K562 (cell line): ENCODE measurements around the gene SLC4A4. TPM values are rescaled to one million over a fixed set of nuclear protein-coding genes. Genes with fewer than 3 reads are reported as not detected.

ENCODE experiments used
- ATAC-seq: fragments of 200-7000 bp; cut with Tn5 transposase; 3 replicates; pipeline ENCODE4 v1.9.1; 2020; ENCODE audit warnings: moderate library complexity
- BruUV-seq: library from RNA; stranded (reverse); fragments of 400-500 nt; replicated peaks from 2 replicates; lab custom pipeline; 2021; lab: Mats Ljungman, UMichigan
- CTCF ChIA-PET: fragments of 300-600 bp; formaldehyde crosslinking; extraction: SDS; loops from one replicate; lab custom pipeline; 2021; ENCODE audit warnings: low intra/inter-chr PET ratio; lab: Yijun Ruan, JAX
- POLR2A ChIA-PET: fragments of 300-600, 350-650 bp; sonication (Branson Sonifier 250); formaldehyde crosslinking; extraction: SDS; loops from one replicate; lab custom pipeline; 2021; ENCODE audit warnings: antibody characterized with exemption, inconsistent platforms; lab: Yijun Ruan, JAX
- DNase-seq, 4 experiments: peaks; one replicate each; pipeline versions ENCODE4 v3.0.0 to v3.0.0-alpha.2; 2011 to 2018; ENCODE audit warnings: low spot score in 3 of 4, mixed read lengths in 3 of 4; ENCODE audit errors: extremely low read depth in 1 of 4
- FAIRE-seq: peaks from 2 replicates; lab custom pipeline; 2011; peaks lifted over from hg19 to GRCh38; lab: Jason Lieb, UNC
- H2AFZ ChIP-seq: 2 replicates; pipeline ENCODE4 v1.6.0; 2011; ENCODE audit warnings: low read depth, low read length, control low read depth, inconsistent platforms
- H3K27ac ChIP-seq: fragments of 200-600 bp; 3 replicates; pipeline ENCODE4 v1.8.0; 2011; ENCODE audit warnings: low read depth, mild to moderate bottlenecking, control low read depth, inconsistent platforms, low read length, moderate library complexity, mixed read lengths; ENCODE audit errors: extremely low read depth
- H3K27me3 ChIP-seq, 2 experiments: fragments of 300-600 bp in 1 of 2; 2 replicates in 1 of 2; 3 replicates in 1 of 2; pipeline versions ENCODE4 v1.6.0 to v1.8.0; 2011; ENCODE audit warnings: inconsistent platforms in 2 of 2, low read length in 2 of 2, mild to moderate bottlenecking in 1 of 2, mixed read lengths in 1 of 2, moderate library complexity in 1 of 2; ENCODE audit not compliant: control insufficient read depth in 2 of 2, insufficient read depth in 2 of 2
- H3K36me3 ChIP-seq: fragments of 300-600 bp; 3 replicates; pipeline ENCODE4 v1.8.0; 2011; ENCODE audit warnings: mild to moderate bottlenecking, low read length, inconsistent platforms; ENCODE audit not compliant: control insufficient read depth, insufficient read depth
- H3K4me1 ChIP-seq, 2 experiments: fragments of 200-600 bp in 1 of 2; replicated peaks in 1 of 2; 2 replicates in 1 of 2; 3 replicates in 1 of 2; pipeline versions ENCODE4 v1.5.1 to v1.8.0; 2011; ENCODE audit warnings: inconsistent platforms in 2 of 2, low read length in 2 of 2, mild to moderate bottlenecking in 1 of 2, mixed read lengths in 1 of 2, moderate library complexity in 1 of 2; ENCODE audit not compliant: control insufficient read depth in 2 of 2, insufficient read depth in 2 of 2
- H3K4me2 ChIP-seq: 2 replicates; pipeline ENCODE4 v1.6.1; 2011; ENCODE audit warnings: low read length, control low read depth, inconsistent platforms, mixed read lengths; ENCODE audit not compliant: insufficient read depth
- H3K4me3 ChIP-seq: fragments of 200-600 bp; sonication (generic), shearing (Covaris generic); 2 replicates; pipeline ENCODE4 v1.5.1; 2016; ENCODE audit warnings: control low read depth, inconsistent platforms
- H3K79me2 ChIP-seq: fragments of 200-600 bp; 3 replicates; pipeline ENCODE4 v1.8.0; 2011; ENCODE audit warnings: low read length, inconsistent platforms; ENCODE audit not compliant: control insufficient read depth, insufficient read depth
- H3K9ac ChIP-seq, 2 experiments: 2 replicates each; pipeline versions ENCODE4 v1.6.0 to v1.6.1; 2011; ENCODE audit warnings: low read depth in 2 of 2, low read length in 2 of 2, control low read depth in 1 of 2, inconsistent platforms in 1 of 2, mild to moderate bottlenecking in 1 of 2, mixed read lengths in 1 of 2; ENCODE audit not compliant: insufficient read depth in 1 of 2
- H3K9me1 ChIP-seq: one replicate; pipeline ENCODE4 v1.6.0; 2011; ENCODE audit warnings: inconsistent platforms, mild to moderate bottlenecking, low read length, moderate library complexity; ENCODE audit not compliant: control insufficient read depth, insufficient read depth
- H3K9me3 ChIP-seq: replicated peaks from 2 replicates; pipeline ENCODE4 v1.5.1; 2011; ENCODE audit warnings: low read depth, low read length, inconsistent platforms; ENCODE audit not compliant: control insufficient read depth, insufficient read depth
- H4K20me1 ChIP-seq: replicated peaks from 2 replicates; pipeline ENCODE4 v1.6.1; 2011; ENCODE audit warnings: low read length, inconsistent platforms, mixed read lengths; ENCODE audit not compliant: control insufficient read depth, insufficient read depth
- CHCHD3 ChIP-seq: fragments of 250-450 bp; sonication (Bioruptor Pico); IDR thresholded peaks from 2 replicates; pipeline ENCODE4 v2.1.2; 2022; ENCODE audit warnings: mild to moderate bottlenecking
- DNMT1 ChIP-seq: fragments of 450-650 bp; IDR thresholded peaks from 2 replicates; pipeline ENCODE4 v1.6.1; 2016; ENCODE audit warnings: antibody characterized with exemption, mild to moderate bottlenecking
- GATA2 ChIP-seq: sonication (generic); formaldehyde crosslinking; IDR thresholded peaks from 2 replicates; pipeline ENCODE4 v1.4.0; 2020; ENCODE audit warnings: mild to moderate bottlenecking, missing genetic modification reagents
- HNRNPH1 ChIP-seq: fragments of 200-400 bp; formaldehyde crosslinking; optimal IDR thresholded peaks from 2 replicates; pipeline ENCODE3; 2017; ENCODE audit warnings: low read depth, mild to moderate bottlenecking, low read length, moderate library complexity
- KHSRP ChIP-seq: fragments of 450-650 bp; IDR thresholded peaks from 2 replicates; pipeline ENCODE4 v1.6.1; 2017
- L3MBTL2 ChIP-seq: fragments of 450-650 bp; IDR thresholded peaks from 2 replicates; pipeline ENCODE4 v1.6.1; 2016; ENCODE audit warnings: mild to moderate bottlenecking, moderate library complexity
- PHF21A ChIP-seq: fragments of 450-650 bp; IDR thresholded peaks from 2 replicates; pipeline ENCODE4 v1.6.1; 2017; ENCODE audit warnings: low read depth, borderline replicate concordance
- PML ChIP-seq: IDR thresholded peaks from 2 replicates; pipeline ENCODE4 v1.6.1; 2012; ENCODE audit warnings: low read length, inconsistent platforms
- RFX5 ChIP-seq: IDR thresholded peaks from 2 replicates; pipeline ENCODE4 v1.6.1; 2011; ENCODE audit warnings: low read depth, mild to moderate bottlenecking, improper control_type of control experiment, low read length
- TAF7 ChIP-seq: fragments of 450-650 bp; IDR thresholded peaks from 2 replicates; pipeline ENCODE4 v1.6.1; 2016; ENCODE audit warnings: missing genetic modification characterization, missing compliant biosample characterization
- ZNF175 ChIP-seq: fragments of 200-800 bp; sonication (Bioruptor generic); IDR thresholded peaks from 2 replicates; pipeline ENCODE4 v1.6.1; 2016; ENCODE audit warnings: low read depth, mild to moderate bottlenecking, missing genetic modification characterization, missing compliant biosample characterization
- ZNF507 ChIP-seq: conservative IDR thresholded peaks from 2 replicates; pipeline ENCODE4 v1.6.1; 2017; ENCODE audit warnings: missing genetic modification characterization, missing compliant biosample characterization
- ZNF707 ChIP-seq: fragments of 250-450 bp; sonication (Bioruptor Pico); conservative IDR thresholded peaks from 2 replicates; pipeline ENCODE4 v1.8.0; 2022; ENCODE audit warnings: inconsistent platforms, mild to moderate bottlenecking, moderate library complexity
- WGBS: fragments of 100-300 bp; shearing (Covaris generic); methylation state at CpG from one replicate; pipeline ENCODE4 v1.1.6; 2016; ENCODE audit warnings: low coverage, mixed read lengths; ENCODE audit not compliant: insufficient coverage; ENCODE audit errors: missing lambda C conversion rate; 5-methylcytosine and 5-hydroxymethylcytosine counted together
- in situ Hi-C: fragments of 300-500 bp; cut with MboI; formaldehyde crosslinking; loops from 4 replicates; pipeline ENCODE4 v1.15.0; 2018; ENCODE audit warnings: inconsistent platforms, mixed read lengths
- intact Hi-C: fragments of 100-400 bp; cut with micrococcal nuclease; formaldehyde crosslinking; loops from 2 replicates; pipeline ENCODE4 v1.14.2; 2022
- polyA plus RNA-seq, 8 experiments: library from polyadenylated mRNA; depleted of rRNA in 4 of 8; stranded (reverse) in 5 of 8; unstranded in 3 of 8; fragments of >200 nt; fragmentation: Nextera tagmentation in 2 of 8; fragmentation: Illumina TruSeq in 1 of 8; extraction: Ambion mirVana in 2 of 8; extraction: Trizol in 1 of 8; gene quantifications; 2 replicates each; pipeline versions ENCODE4 v1.2.1 to v1.2.3, GENCODE V29; 2011 to 2014; ENCODE audit warnings: inconsistent platforms in 1 of 8, missing spikeins in 1 of 8
- total RNA-seq, 7 experiments: library from RNA; depleted of rRNA in 6 of 7; stranded (reverse); fragments of >200 nt in 6 of 7; fragmentation: Illumina TruSeq in 2 of 7; extraction: Trizol in 2 of 7; gene quantifications; 2 replicates each; pipeline versions ENCODE4 v1.2.1 to v1.2.3, GENCODE V29; 2011 to 2021; ENCODE audit warnings: low replicate concordance in 1 of 7
- TF ChIP-seq, protein P1 (sequence below), 2 experiments: fragments of 450-650 bp; IDR thresholded peaks; 2 replicates each; pipeline ENCODE4 v1.6.1; 2016; ENCODE audit warnings: mild to moderate bottlenecking in 2 of 2, borderline replicate concordance in 1 of 2, low read depth in 1 of 2, moderate library complexity in 1 of 2
- TF ChIP-seq, protein P2 (sequence below): fragments of 200-400 bp; formaldehyde crosslinking; IDR thresholded peaks from 2 replicates; pipeline ENCODE4 v1.6.1; 2017; ENCODE audit warnings: mild to moderate bottlenecking, low read depth, low read length, moderate library complexity

SLC4A4 gene
- total and polyA plus RNA-seq, 9 of the 15 experiments (the other 6 are each of a cell fraction or from before 2014, with no cell fraction given): 0.01 to 0.18 (median 0.07) TPM; not detected in 2

DNA sequence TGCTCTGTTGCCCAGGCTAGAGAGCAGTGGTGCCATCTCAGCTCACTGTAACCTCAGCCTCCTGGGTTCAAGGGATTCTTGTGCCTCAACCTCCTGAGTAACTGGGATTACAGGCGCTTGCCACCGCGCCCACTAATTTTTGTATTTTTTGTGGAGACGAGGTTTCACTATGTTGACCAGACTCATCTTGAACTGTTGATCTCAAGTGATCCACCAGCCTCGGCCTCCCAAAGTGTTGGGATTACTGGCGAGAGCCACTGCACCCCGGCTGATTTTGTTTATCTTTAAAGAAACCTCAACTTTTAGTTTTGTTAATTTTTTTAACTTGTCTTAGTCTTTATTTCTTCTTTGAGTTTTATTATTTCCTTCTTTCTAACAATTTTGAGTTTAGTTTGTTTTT lies 163.2 kb downstream of the SLC4A4 start:
- Histone ChIP-seq H3K4me2 (no peak overlapping the region), H3K4me3 (no peak overlapping the region), H2AFZ (no peak overlapping the region), H3K4me1 (no peaks in the 10 kb centered on the region), H3K79me2 (no peaks in the 10 kb centered on the region), H3K9me1 (no peaks in the 10 kb centered on the region), H4K20me1 (no peaks in the 10 kb centered on the region), H3K9ac (no peak overlapping the region), H3K27ac (no peak overlapping the region), H3K27me3 (no peaks in the 10 kb centered on the region), H3K36me3 (no peaks in the 10 kb centered on the region), H3K9me3 (no peaks in the 10 kb centered on the region)
- no peak for FAIRE-seq
- BruUV-seq: no TSS peak
- POLR2A ChIA-PET: no interaction called here
- 0% methylated on average over 7 of the region's 7 CpGs for WGBS
- no peak for ATAC-seq
- DNase-seq: no peak
- intact Hi-C loops (no loop called here), in situ Hi-C loops (no loop called here)
- CTCF ChIA-PET: no interaction called here
- no peak for TF ChIP-seq DNMT1
- TF ChIP-seq GATA2 (CRISPR knock-in tag): no peak
- TF ChIP-seq L3MBTL2: no peak
- TF ChIP-seq PML: no peak
- TF ChIP-seq, protein P1, sequence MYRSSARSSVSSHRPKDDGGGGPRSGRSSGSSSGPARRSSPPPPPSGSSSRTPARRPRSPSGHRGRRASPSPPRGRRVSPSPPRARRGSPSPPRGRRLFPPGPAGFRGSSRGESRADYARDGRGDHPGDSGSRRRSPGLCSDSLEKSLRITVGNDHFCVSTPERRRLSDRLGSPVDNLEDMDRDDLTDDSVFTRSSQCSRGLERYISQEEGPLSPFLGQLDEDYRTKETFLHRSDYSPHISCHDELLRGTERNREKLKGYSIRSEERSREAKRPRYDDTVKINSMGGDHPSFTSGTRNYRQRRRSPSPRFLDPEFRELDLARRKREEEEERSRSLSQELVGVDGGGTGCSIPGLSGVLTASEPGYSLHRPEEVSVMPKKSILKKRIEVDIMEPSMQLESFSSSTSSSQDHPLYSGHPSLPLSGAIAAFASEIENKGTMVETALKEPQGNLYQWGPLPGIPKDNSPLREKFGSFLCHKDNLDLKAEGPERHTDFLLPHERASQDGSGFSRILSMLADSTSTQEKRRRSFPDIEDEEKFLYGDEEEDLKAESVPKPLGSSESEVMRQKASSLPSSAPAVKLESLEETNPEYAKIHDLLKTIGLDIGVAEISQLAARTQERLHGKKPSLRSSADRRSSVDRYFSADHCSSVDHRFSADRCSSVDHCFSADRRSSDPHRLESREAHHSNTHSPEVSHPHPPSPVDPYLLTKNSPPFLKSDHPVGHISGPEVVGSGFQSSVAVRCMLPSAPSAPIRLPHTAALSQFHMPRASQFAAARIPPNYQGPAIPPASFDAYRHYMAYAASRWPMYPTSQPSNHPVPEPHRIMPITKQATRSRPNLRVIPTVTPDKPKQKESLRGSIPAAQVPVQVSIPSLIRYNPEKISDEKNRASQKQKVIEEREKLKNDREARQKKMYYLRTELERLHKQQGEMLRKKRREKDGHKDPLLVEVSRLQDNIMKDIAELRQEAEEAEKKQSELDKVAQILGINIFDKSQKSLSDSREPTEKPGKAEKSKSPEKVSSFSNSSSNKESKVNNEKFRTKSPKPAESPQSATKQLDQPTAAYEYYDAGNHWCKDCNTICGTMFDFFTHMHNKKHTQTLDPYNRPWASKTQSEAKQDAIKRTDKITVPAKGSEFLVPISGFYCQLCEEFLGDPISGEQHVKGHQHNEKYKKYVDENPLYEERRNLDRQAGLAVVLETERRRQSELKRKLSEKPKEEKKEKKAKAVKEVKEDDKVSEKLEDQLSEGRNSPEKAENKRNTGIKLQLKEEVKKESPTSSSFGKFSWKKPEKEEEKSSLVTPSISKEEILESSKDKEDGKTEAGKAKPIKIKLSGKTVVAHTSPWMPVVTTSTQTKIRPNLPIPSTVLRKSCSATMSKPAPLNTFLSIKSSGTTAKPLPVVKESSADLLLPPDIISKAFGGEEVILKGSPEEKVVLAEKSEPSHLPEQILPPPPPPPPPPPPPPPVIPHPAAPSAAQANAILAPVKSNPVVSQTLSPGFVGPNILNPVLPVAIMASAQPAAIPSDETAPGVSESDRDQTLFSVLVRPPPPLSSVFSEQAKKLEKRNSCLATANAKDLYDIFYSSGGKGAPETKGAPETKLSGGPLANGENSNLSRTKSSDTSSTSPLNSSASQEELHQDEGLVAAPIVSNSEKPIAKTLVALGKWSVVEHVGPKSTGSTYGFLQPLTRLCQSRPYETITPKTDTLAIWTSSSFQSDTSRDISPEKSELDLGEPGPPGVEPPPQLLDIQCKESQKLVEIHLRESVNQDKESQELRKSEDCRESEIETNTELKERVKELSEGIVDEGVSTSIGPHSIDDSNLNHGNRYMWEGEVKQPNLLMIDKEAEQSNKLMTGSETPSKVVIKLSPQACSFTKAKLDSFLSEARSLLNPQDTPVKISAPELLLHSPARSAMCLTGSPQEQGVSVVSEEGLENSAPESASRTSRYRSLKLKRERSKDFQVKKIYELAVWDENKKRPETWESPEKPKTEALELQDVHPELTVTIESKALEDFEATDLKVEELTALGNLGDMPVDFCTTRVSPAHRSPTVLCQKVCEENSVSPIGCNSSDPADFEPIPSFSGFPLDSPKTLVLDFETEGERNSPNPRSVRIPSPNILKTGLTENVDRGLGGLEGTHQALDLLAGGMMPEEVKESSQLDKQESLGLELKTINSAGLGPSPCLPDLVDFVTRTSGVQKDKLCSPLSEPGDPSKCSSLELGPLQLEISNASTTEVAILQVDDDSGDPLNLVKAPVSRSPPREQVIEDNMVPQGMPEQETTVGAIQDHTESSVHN (IDR thresholded peaks at IDR 0.05; ENCODE audit: borderline replicate concordance in 1 of 2, low read depth in 1 of 2): no peak
- TF ChIP-seq, protein P2, sequence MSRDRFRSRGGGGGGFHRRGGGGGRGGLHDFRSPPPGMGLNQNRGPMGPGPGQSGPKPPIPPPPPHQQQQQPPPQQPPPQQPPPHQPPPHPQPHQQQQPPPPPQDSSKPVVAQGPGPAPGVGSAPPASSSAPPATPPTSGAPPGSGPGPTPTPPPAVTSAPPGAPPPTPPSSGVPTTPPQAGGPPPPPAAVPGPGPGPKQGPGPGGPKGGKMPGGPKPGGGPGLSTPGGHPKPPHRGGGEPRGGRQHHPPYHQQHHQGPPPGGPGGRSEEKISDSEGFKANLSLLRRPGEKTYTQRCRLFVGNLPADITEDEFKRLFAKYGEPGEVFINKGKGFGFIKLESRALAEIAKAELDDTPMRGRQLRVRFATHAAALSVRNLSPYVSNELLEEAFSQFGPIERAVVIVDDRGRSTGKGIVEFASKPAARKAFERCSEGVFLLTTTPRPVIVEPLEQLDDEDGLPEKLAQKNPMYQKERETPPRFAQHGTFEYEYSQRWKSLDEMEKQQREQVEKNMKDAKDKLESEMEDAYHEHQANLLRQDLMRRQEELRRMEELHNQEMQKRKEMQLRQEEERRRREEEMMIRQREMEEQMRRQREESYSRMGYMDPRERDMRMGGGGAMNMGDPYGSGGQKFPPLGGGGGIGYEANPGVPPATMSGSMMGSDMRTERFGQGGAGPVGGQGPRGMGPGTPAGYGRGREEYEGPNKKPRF: no peak
- no peak for TF ChIP-seq PHF21A
- TF ChIP-seq ZNF175 (CRISPR knock-in tag): no peak
- no peak for TF ChIP-seq RFX5
- no peak for TF ChIP-seq ZNF507 (tag)
- TF ChIP-seq CHCHD3 (CRISPR knock-in tag): no peak
- no peak for TF ChIP-seq TAF7
- TF ChIP-seq ZNF707 (CRISPR knock-in tag): no peak
- TF ChIP-seq HNRNPH1: no peak
- TF ChIP-seq KHSRP: no peak
